Heart left ventricle (tissue), 11 donors: ENCODE data around the gene KRT20. TPM values are rescaled to one million over a fixed set of nuclear protein-coding genes. Genes with fewer than 3 reads are reported as not detected.

ENCODE experiments used
- polyA plus RNA-seq, 2 donors: library from polyadenylated mRNA; stranded (reverse); fragments of 200-250 nt; gene quantifications; one replicate each; pipeline ENCODE4 v1.2.3, GENCODE V29; 2013
- total RNA-seq, 9 donors: library from RNA; depleted of rRNA in 2 of 9; stranded (reverse); fragments of >200 nt in 2 of 9; fragmentation: NEBNext Ultra II Directional in 3 of 9; extraction: Animal tissue kit (Norgen Biotek cat#: 25700) in 3 of 9; gene quantifications; one replicate each; pipeline versions ENCODE4 v1.1.0 to v1.2.4, GENCODE V29; 2016 to 2023
- donor health status: ischemic (EF 13 %, LVEDD 7.1; RV severe dilation, severe dysfunction).
- donor health status: healthy with polysubstance abuse.
- donor health status: DM: no; HTN: yes; CAD: no.
- donor health status: DM: no; HTN: no; CAD: no.
- donor health status: ischemic (EF 25% LVEDD 5.7; RV mildly dilated, moderate dysfunction).
- donor health status: healthy.
- donor health status: DM: yes; HTN: yes; CAD: no.
- donor health status: PGD.
- donor health status: nonischemic (EF 23%, LVEDD 6.1; RV moderate dilation, normal function).

Gene KRT20
- total and polyA plus RNA-seq, 11 donors: 0.12 TPM; not detected in 10

Other genes with a start within 250 kb of the KRT20 start
- gene SMARCE1, start 237.4 kb downstream of the KRT20 start, total RNA-seq: 10 to 100 TPM; 51.8 to 88.0 (median 59.4) TPM
- 10 to 100 TPM; 38.6 to 60.9 TPM for gene SMARCE1, start 237.4 kb downstream of the KRT20 start, polyA plus RNA-seq
- 1 to 10 TPM in 1 of 9 donors, under 1 TPM in 4, not detected in 4; 0.25 to 1.3 (median 0.96) TPM for gene KRT222, start 220.1 kb downstream of the KRT20 start, total RNA-seq
- not detected for gene KRT222, start 220.1 kb downstream of the KRT20 start, polyA plus RNA-seq
- not detected for gene KRT24, start 181.5 kb downstream of the KRT20 start, total RNA-seq
- gene KRT24, start 181.5 kb downstream of the KRT20 start, polyA plus RNA-seq: not detected
- gene KRT25, start 129.9 kb downstream of the KRT20 start, total RNA-seq: not detected
- not detected for gene KRT25, start 129.9 kb downstream of the KRT20 start, polyA plus RNA-seq
- gene KRT26, start 113.0 kb downstream of the KRT20 start, total RNA-seq: not detected
- gene KRT26, start 113.0 kb downstream of the KRT20 start, polyA plus RNA-seq: not detected
- not detected for gene KRT27, start 102.7 kb downstream of the KRT20 start, total RNA-seq
- gene KRT27, start 102.7 kb downstream of the KRT20 start, polyA plus RNA-seq: not detected
- gene KRT28, start 85.3 kb downstream of the KRT20 start, total RNA-seq: not detected
- gene KRT28, start 85.3 kb downstream of the KRT20 start, polyA plus RNA-seq: not detected
- 10 to 100 TPM; 17.6 to 70.8 (median 50.1) TPM for gene KRT10, start 62.6 kb downstream of the KRT20 start, total RNA-seq
- 10 to 100 TPM; 21.9 to 81.9 TPM for gene KRT10, start 62.6 kb downstream of the KRT20 start, polyA plus RNA-seq
- gene KRT12, start 18.0 kb downstream of the KRT20 start, total RNA-seq: not detected
- gene KRT12, start 18.0 kb downstream of the KRT20 start, polyA plus RNA-seq: not detected
- under 1 TPM in 1 of 9 donors, not detected in 8; 0.16 TPM for gene KRT23, start 52.4 kb upstream of the KRT20 start, total RNA-seq
- not detected for gene KRT23, start 52.4 kb upstream of the KRT20 start, polyA plus RNA-seq
- not detected for gene KRT39, start 81.7 kb upstream of the KRT20 start, total RNA-seq
- gene KRT39, start 81.7 kb upstream of the KRT20 start, polyA plus RNA-seq: not detected
- gene KRT40, start 99.1 kb upstream of the KRT20 start, total RNA-seq: not detected
- gene KRT40, start 99.1 kb upstream of the KRT20 start, polyA plus RNA-seq: not detected
- gene KRTAP3-3, start 108.9 kb upstream of the KRT20 start, total RNA-seq: not detected
- gene KRTAP3-3, start 108.9 kb upstream of the KRT20 start, polyA plus RNA-seq: not detected
- gene KRTAP3-2, start 114.7 kb upstream of the KRT20 start, total RNA-seq: not detected
- gene KRTAP3-2, start 114.7 kb upstream of the KRT20 start, polyA plus RNA-seq: not detected
- gene KRTAP3-1, start 123.9 kb upstream of the KRT20 start, total RNA-seq: not detected
- not detected for gene KRTAP3-1, start 123.9 kb upstream of the KRT20 start, polyA plus RNA-seq
- not detected for gene KRTAP1-5, start 142.0 kb upstream of the KRT20 start, total RNA-seq
- not detected for gene KRTAP1-5, start 142.0 kb upstream of the KRT20 start, polyA plus RNA-seq
- gene KRTAP1-4, start 145.0 kb upstream of the KRT20 start, total RNA-seq: not detected
- not detected for gene KRTAP1-4, start 145.0 kb upstream of the KRT20 start, polyA plus RNA-seq
- not detected for gene KRTAP1-3, start 149.6 kb upstream of the KRT20 start, total RNA-seq
- not detected for gene KRTAP1-3, start 149.6 kb upstream of the KRT20 start, polyA plus RNA-seq
- gene KRTAP1-1, start 156.2 kb upstream of the KRT20 start, total RNA-seq: not detected
- not detected for gene KRTAP1-1, start 156.2 kb upstream of the KRT20 start, polyA plus RNA-seq
- gene KRTAP2-1, start 162.1 kb upstream of the KRT20 start, total RNA-seq: not detected
- gene KRTAP2-1, start 162.1 kb upstream of the KRT20 start, polyA plus RNA-seq: not detected
- gene KRTAP2-2, start 170.0 kb upstream of the KRT20 start, total RNA-seq: not detected
- not detected for gene KRTAP2-2, start 170.0 kb upstream of the KRT20 start, polyA plus RNA-seq
- gene KRTAP2-3, start 174.9 kb upstream of the KRT20 start, total RNA-seq: not detected
- not detected for gene KRTAP2-3, start 174.9 kb upstream of the KRT20 start, polyA plus RNA-seq
- gene KRTAP2-4, start 180.6 kb upstream of the KRT20 start, total RNA-seq: not detected
- not detected for gene KRTAP2-4, start 180.6 kb upstream of the KRT20 start, polyA plus RNA-seq
- gene KRTAP4-7, start 198.9 kb upstream of the KRT20 start, total RNA-seq: not detected
- not detected for gene KRTAP4-7, start 198.9 kb upstream of the KRT20 start, polyA plus RNA-seq
- not detected for gene KRTAP4-8, start 212.9 kb upstream of the KRT20 start, total RNA-seq
- not detected for gene KRTAP4-8, start 212.9 kb upstream of the KRT20 start, polyA plus RNA-seq
- gene KRTAP4-16, start 217.0 kb upstream of the KRT20 start, total RNA-seq: not detected
- not detected for gene KRTAP4-16, start 217.0 kb upstream of the KRT20 start, polyA plus RNA-seq
- gene KRTAP4-9, start 220.1 kb upstream of the KRT20 start, total RNA-seq: not detected
- gene KRTAP4-9, start 220.1 kb upstream of the KRT20 start, polyA plus RNA-seq: not detected
- gene KRTAP4-11, start 233.1 kb upstream of the KRT20 start, total RNA-seq: not detected
- not detected for gene KRTAP4-11, start 233.1 kb upstream of the KRT20 start, polyA plus RNA-seq
- gene KRTAP4-12, start 238.9 kb upstream of the KRT20 start, total RNA-seq: not detected
- not detected for gene KRTAP4-12, start 238.9 kb upstream of the KRT20 start, polyA plus RNA-seq